HEK293 (cell line): ENCODE measurements around the gene ZNF865.

Source experiments
- KLF16 ChIP-seq: fragments of 450-650 bp; formaldehyde crosslinking; IDR thresholded peaks from 2 replicates; pipeline ENCODE4 v1.5.1; 2017; ENCODE audit warnings: missing biosample characterization, missing genetic modification characterization
- OVOL3 ChIP-seq: fragments of 450-650 bp; formaldehyde crosslinking; IDR thresholded peaks from 2 replicates; pipeline ENCODE4 v1.5.1; 2016; ENCODE audit warnings: missing biosample characterization, missing genetic modification characterization
- TCF7L2 ChIP-seq: IDR thresholded peaks from 2 replicates; pipeline ENCODE4 v1.6.1; 2011; ENCODE audit warnings: low read depth, mild to moderate bottlenecking, inconsistent platforms, low read length, moderate library complexity, borderline replicate concordance
- ZBTB17 ChIP-seq: fragments of 450-650 bp; formaldehyde crosslinking; IDR thresholded peaks from 2 replicates; pipeline ENCODE4 v1.5.1; 2016; ENCODE audit warnings: missing biosample characterization, missing genetic modification characterization
- ZBTB26 ChIP-seq: fragments of 450-650 bp; formaldehyde crosslinking; optimal IDR thresholded peaks from 2 replicates; pipeline ENCODE3; 2016; ENCODE audit warnings: missing biosample characterization, mild to moderate bottlenecking, missing genetic modification characterization
- ZNF174 ChIP-seq: fragments of 450-650 bp; formaldehyde crosslinking; IDR thresholded peaks from 2 replicates; pipeline ENCODE4 v1.5.0; 2017; ENCODE audit warnings: missing biosample characterization, mild to moderate bottlenecking, missing genetic modification characterization
- ZNF510 ChIP-seq: fragments of 450-650 bp; formaldehyde crosslinking; IDR thresholded peaks from 2 replicates; pipeline ENCODE4 v1.5.1; 2018; ENCODE audit warnings: mild to moderate bottlenecking, missing genetic modification characterization, missing biosample characterization; ENCODE audit not compliant: insufficient replicate concordance
- ZNF670 ChIP-seq: fragments of 450-650 bp; formaldehyde crosslinking; IDR thresholded peaks from 2 replicates; pipeline ENCODE4 v1.5.1; 2016; ENCODE audit warnings: missing biosample characterization, missing genetic modification characterization, low read depth
- ZNF785 ChIP-seq: fragments of 450-650 bp; formaldehyde crosslinking; IDR thresholded peaks from 2 replicates; pipeline ENCODE4 v1.5.1; 2016; ENCODE audit warnings: missing biosample characterization, missing genetic modification characterization
- TF ChIP-seq, protein P1 (sequence below): fragments of 450-650 bp; formaldehyde crosslinking; IDR thresholded peaks from 2 replicates; pipeline ENCODE4 v1.5.1; 2016; ENCODE audit warnings: missing biosample characterization, missing genetic modification characterization
- TF ChIP-seq, protein P2 (sequence below): fragments of 450-650 bp; IDR thresholded peaks from 2 replicates; pipeline ENCODE4 v1.5.1; 2018; ENCODE audit warnings: missing biosample characterization, missing genetic modification characterization
- TF ChIP-seq, protein P3 (sequence below): fragments of 450-650 bp; formaldehyde crosslinking; IDR thresholded peaks from 2 replicates; pipeline ENCODE4 v1.5.1; 2016; ENCODE audit warnings: missing biosample characterization, missing genetic modification characterization, low read depth
- TF ChIP-seq, protein P4 (sequence below): fragments of 450-650 bp; formaldehyde crosslinking; IDR thresholded peaks from 2 replicates; pipeline ENCODE4 v1.5.1; 2016; ENCODE audit warnings: missing biosample characterization, missing genetic modification characterization

DNA sequence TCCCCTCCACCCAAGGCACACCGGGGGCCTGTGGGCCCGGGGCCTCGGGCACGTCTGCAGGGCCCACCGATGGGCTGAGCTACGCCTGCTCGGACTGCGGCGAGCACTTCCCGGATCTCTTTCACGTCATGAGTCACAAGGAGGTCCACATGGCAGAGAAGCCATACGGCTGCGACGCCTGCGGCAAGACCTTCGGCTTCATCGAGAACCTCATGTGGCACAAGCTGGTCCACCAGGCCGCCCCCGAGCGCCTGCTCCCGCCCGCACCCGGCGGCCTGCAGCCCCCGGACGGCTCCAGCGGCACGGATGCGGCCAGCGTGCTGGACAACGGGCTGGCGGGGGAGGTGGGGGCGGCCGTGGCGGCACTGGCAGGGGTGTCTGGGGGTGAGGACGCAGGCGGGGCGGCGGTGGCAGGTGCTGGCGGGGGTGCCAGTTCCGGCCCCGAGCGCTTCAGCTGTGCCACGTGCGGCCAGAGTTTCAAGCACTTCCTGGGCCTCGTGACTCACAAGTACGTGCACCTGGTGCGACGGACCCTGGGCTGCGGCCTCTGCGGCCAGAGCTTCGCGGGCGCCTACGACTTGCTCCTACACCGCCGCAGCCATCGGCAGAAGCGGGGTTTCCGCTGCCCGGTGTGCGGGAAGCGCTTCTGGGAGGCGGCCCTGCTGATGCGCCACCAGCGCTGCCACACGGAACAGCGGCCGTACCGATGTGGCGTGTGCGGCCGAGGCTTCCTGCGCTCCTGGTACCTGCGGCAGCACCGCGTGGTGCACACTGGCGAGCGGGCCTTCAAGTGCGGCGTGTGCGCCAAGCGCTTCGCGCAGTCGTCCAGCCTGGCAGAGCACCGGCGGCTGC lies 10.3 kb downstream of the ZNF865 start:
- TF ChIP-seq ZNF174 (no peak), ZNF510 (tag by site-specific recombination) (no peak), ZNF785 (tag by site-specific recombination) (no peak), KLF16 (tag by site-specific recombination) (no peak), ZBTB17 (tag by site-specific recombination) (no peak), OVOL3 (tag by site-specific recombination) (no peak), ZNF670 (no peak), ZBTB26 (tag by site-specific recombination) (no peak), TCF7L2 (no peak)
- TF ChIP-seq, protein P1, sequence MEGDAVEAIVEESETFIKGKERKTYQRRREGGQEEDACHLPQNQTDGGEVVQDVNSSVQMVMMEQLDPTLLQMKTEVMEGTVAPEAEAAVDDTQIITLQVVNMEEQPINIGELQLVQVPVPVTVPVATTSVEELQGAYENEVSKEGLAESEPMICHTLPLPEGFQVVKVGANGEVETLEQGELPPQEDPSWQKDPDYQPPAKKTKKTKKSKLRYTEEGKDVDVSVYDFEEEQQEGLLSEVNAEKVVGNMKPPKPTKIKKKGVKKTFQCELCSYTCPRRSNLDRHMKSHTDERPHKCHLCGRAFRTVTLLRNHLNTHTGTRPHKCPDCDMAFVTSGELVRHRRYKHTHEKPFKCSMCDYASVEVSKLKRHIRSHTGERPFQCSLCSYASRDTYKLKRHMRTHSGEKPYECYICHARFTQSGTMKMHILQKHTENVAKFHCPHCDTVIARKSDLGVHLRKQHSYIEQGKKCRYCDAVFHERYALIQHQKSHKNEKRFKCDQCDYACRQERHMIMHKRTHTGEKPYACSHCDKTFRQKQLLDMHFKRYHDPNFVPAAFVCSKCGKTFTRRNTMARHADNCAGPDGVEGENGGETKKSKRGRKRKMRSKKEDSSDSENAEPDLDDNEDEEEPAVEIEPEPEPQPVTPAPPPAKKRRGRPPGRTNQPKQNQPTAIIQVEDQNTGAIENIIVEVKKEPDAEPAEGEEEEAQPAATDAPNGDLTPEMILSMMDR (tag by site-specific recombination): no peak
- TF ChIP-seq, protein P2, sequence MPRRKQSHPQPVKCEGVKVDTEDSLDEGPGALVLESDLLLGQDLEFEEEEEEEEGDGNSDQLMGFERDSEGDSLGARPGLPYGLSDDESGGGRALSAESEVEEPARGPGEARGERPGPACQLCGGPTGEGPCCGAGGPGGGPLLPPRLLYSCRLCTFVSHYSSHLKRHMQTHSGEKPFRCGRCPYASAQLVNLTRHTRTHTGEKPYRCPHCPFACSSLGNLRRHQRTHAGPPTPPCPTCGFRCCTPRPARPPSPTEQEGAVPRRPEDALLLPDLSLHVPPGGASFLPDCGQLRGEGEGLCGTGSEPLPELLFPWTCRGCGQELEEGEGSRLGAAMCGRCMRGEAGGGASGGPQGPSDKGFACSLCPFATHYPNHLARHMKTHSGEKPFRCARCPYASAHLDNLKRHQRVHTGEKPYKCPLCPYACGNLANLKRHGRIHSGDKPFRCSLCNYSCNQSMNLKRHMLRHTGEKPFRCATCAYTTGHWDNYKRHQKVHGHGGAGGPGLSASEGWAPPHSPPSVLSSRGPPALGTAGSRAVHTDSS: no peak
- TF ChIP-seq, protein P3, sequence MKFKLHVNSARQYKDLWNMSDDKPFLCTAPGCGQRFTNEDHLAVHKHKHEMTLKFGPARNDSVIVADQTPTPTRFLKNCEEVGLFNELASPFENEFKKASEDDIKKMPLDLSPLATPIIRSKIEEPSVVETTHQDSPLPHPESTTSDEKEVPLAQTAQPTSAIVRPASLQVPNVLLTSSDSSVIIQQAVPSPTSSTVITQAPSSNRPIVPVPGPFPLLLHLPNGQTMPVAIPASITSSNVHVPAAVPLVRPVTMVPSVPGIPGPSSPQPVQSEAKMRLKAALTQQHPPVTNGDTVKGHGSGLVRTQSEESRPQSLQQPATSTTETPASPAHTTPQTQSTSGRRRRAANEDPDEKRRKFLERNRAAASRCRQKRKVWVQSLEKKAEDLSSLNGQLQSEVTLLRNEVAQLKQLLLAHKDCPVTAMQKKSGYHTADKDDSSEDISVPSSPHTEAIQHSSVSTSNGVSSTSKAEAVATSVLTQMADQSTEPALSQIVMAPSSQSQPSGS (tag by site-specific recombination): no peak
- TF ChIP-seq, protein P4, sequence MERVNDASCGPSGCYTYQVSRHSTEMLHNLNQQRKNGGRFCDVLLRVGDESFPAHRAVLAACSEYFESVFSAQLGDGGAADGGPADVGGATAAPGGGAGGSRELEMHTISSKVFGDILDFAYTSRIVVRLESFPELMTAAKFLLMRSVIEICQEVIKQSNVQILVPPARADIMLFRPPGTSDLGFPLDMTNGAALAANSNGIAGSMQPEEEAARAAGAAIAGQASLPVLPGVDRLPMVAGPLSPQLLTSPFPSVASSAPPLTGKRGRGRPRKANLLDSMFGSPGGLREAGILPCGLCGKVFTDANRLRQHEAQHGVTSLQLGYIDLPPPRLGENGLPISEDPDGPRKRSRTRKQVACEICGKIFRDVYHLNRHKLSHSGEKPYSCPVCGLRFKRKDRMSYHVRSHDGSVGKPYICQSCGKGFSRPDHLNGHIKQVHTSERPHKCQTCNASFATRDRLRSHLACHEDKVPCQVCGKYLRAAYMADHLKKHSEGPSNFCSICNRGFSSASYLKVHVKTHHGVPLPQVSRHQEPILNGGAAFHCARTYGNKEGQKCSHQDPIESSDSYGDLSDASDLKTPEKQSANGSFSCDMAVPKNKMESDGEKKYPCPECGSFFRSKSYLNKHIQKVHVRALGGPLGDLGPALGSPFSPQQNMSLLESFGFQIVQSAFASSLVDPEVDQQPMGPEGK: no peak
